HL-60 (cell line): ENCODE data around the gene LPXN.

Experiments
- CTCF ChIP-seq: IDR thresholded peaks from one replicate; pipeline ENCODE4 v1.5.1; 2011; ENCODE audit warnings: low read length, control low read depth, inconsistent platforms; ENCODE audit not compliant: insufficient read depth
- GABPA ChIP-seq: IDR thresholded peaks from 2 replicates; pipeline ENCODE4 v1.6.1; 2012; ENCODE audit warnings: low read depth
- POLR2AphosphoS5 ChIP-seq: IDR thresholded peaks from 2 replicates; pipeline ENCODE4 v1.6.1; 2012; ENCODE audit warnings: low read depth
- REST ChIP-seq: IDR thresholded peaks from 2 replicates; pipeline ENCODE4 v1.6.1; 2012; ENCODE audit warnings: low read depth; ENCODE audit not compliant: insufficient replicate concordance
- SPI1 ChIP-seq: IDR thresholded peaks from 2 replicates; pipeline ENCODE4 v1.6.1; 2012; ENCODE audit warnings: low read depth, mild to moderate bottlenecking, borderline replicate concordance

DNA sequence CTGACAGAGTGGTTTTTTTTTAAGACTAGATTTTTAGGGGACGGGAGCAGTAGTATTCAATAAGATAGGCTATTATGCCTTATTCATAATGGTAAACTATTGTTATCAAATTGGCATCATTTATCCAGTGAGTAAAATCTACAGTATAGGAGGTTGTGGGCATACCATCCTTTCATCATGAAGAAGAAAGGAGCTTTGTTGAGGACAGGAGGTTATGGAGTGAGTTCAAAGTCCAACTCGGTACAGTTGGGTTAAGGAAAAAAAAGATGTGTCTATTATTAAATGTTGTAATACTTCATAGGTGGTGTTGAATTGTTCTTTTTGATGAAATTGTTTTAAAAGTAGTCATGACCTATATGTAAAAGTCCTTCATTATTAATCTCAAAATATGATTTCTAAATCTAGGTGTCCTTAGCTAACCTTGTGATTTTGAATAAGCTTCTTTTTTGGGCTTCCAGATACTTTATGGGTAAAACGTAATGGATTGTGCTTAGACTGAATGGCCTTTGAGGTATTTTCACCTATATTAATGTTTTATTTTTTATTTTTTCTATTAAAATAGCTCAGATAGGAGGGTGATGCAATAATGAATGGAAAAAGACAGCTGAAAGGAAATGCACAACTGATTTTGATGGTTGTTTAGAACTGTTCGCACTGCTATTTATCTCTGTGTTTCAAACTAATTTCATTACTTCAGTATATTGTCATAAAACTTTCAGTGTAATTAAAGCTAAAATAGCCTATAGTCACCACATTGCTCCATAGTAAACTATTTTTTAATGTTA, 31.5 kb upstream of the LPXN start:
- TF ChIP-seq POLR2AphosphoS5 (no peak), CTCF (no peak), REST (no peak), GABPA (no peak), SPI1 (no peak)
